ENCODE data around the gene SKIC2.
A peak's percentile ranks its signal among the peaks of the same experiment; 100 is the strongest.

The SKIC2 gene

DNA sequence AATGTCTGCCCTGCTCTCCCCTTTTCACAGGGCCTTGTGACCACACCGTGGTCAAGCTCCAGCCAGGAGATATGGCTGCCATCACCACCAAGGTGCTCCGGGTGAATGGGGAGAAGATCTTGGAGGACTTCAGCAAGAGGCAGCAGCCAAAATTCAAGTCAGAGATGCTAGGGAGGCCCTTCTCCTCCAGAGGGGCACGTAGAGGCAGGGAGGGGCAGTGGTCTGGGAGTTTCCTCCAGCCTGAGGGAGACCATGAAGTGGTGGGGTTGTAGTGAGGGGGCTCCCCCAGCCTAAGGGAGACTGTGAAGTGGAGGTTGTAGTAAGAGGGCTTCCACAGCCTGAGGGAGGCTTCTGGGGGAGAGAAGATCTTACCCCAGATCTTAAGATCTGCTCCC is 8.9 kb downstream of the SKIC2 start:
- H3K27me3 ChIP-seq (replicated peaks), result no peaks in the 10 kb centered on the region
- DNase-seq, result no peak
- TF ChIP-seq, protein P1, sequence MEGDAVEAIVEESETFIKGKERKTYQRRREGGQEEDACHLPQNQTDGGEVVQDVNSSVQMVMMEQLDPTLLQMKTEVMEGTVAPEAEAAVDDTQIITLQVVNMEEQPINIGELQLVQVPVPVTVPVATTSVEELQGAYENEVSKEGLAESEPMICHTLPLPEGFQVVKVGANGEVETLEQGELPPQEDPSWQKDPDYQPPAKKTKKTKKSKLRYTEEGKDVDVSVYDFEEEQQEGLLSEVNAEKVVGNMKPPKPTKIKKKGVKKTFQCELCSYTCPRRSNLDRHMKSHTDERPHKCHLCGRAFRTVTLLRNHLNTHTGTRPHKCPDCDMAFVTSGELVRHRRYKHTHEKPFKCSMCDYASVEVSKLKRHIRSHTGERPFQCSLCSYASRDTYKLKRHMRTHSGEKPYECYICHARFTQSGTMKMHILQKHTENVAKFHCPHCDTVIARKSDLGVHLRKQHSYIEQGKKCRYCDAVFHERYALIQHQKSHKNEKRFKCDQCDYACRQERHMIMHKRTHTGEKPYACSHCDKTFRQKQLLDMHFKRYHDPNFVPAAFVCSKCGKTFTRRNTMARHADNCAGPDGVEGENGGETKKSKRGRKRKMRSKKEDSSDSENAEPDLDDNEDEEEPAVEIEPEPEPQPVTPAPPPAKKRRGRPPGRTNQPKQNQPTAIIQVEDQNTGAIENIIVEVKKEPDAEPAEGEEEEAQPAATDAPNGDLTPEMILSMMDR (IDR thresholded peaks at IDR 0.05; ENCODE audit: low read depth, low read length, missing control alignments), result no peak
- H3K36me3 ChIP-seq (replicated peaks), result peaks cover 57% of the 10 kb centered on the region
- no peak overlapping the region for H3K27ac ChIP-seq
- no peak overlapping the region for H3K4me3 ChIP-seq (ENCODE audit: low read depth, low read length)
- in situ Hi-C loops (cut with HindIII; ENCODE audit: low pct_ligation_motif_present, low sequenced_read_pairs), result no loop called here

DNA sequence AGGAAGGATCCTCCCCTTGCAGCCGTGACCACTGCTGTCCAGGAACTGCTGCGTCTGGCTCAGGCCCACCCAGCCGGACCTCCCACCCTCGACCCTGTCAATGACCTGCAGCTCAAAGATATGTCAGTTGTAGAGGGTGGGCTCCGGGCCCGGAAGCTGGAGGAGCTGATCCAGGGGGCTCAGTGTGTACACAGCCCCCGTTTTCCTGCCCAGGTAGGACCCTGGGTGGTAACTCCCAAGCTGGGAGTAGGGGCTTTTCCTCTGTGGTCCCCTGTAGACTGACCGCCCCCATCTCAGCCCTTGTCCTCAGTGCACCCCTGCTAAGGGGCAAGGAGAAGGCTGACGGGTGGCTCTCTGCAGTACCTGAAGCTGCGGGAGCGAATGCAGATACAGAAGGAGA is 9.4 kb downstream of the SKIC2 start:
- H3K4me3 ChIP-seq (ENCODE audit: low read depth, low read length), result no peak overlapping the region
- no peak for DNase-seq
- no peak overlapping the region for H3K27ac ChIP-seq
- in situ Hi-C loops (cut with HindIII; ENCODE audit: low pct_ligation_motif_present, low sequenced_read_pairs), result no loop called here
- TF ChIP-seq, protein P1 (IDR thresholded peaks at IDR 0.05; ENCODE audit: low read depth, low read length, missing control alignments), result no peak
- H3K27me3 ChIP-seq (replicated peaks), result no peaks in the 10 kb centered on the region
- peaks cover 56% of the 10 kb centered on the region for H3K36me3 ChIP-seq (replicated peaks)

DNA sequence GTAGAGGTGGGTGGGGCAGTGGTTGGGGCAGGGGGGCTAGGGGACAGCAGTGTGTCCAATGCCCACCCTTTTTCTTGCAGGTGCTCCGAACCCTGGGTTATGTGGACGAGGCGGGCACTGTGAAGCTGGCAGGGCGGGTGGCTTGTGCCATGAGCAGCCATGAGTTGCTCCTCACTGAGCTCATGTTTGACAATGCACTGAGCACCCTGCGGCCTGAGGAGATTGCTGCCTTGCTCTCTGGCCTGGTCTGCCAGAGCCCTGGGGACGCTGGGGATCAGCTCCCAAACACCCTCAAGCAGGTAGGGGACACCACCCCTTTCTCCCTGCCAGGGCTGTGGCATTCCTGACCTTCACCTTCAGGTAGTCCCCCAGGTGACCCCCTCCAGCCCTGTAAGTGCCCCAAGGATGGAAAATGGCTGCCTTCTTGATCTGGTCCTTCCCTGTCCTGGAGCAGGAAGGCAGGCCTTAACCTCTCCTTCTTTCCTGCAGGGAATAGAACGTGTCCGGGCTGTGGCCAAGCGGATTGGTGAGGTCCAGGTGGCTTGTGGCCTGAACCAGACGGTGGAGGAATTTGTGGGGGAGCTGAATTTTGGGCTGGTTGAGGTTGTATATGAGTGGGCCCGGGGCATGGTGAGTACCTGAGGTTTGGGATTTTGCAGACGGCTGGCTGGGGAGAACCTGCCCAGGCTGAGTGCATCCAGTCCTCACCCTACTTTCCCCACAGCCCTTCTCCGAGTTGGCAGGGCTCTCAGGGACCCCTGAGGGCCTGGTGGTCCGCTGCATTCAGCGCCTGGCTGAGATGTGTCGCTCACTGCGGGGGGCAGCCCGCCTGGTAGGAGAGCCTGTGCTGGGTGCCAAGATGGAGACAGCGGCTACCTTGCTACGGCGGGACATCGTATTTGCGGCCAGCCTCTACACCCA is 10.1 kb downstream of the SKIC2 start:
- no peak overlapping the region for H3K4me3 ChIP-seq (ENCODE audit: low read depth, low read length)
- TF ChIP-seq, protein P1 (IDR thresholded peaks at IDR 0.05; ENCODE audit: low read depth, low read length, missing control alignments), result no peak
- peaks cover 53% of the 10 kb centered on the region for H3K36me3 ChIP-seq (replicated peaks)
- DNase-seq, result no peak
- H3K27me3 ChIP-seq (replicated peaks), result no peaks in the 10 kb centered on the region
- in situ Hi-C loops (cut with HindIII; ENCODE audit: low pct_ligation_motif_present, low sequenced_read_pairs), result no loop called here
- peak overlapping the region; percentile 3 for H3K27ac ChIP-seq

DNA sequence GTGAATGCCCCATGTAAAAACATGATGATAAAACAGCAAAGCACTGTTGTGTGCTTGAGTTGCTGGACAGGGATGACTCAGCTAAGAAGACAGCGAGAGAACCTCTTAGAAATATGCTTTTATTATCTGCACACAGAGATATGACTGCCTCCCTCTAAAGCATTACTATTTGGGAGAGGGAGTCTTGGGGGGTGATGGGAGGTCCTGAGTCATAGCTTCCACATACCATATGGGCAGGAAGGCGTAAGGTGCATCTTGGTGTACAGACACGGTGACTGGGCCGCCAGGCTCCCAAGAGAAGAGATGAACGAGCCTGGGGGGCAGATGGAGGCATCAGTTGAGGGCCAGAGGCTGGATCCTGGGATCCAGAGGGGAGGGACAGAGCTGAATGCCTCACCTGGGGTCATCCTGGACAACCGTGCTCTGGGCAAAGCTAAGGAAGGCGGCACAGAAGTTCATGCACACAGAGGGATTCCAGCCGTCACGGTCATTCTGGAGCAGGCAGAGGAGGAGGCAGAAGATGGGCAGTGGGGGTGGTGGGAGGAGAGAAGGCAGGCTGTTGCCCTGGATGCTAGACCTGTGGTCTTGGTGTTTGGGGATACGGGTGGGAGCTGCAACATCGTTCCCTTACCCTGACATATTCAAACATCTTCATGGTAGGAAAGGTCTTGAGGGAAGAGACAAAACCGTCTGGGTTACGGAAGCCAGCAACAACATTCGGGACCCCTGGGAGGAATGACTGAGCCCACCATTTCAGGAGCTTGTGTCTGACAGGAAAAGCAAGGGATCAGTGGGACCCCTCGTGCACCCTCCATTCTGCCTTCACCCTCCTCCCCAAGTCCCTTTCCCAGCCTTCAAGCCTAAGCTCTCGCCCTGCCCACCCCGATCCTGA is 11.0 kb downstream of the SKIC2 start:
- H3K36me3 ChIP-seq (replicated peaks), result peaks cover 45% of the 10 kb centered on the region
- H3K4me3 ChIP-seq (ENCODE audit: low read depth, low read length), result no peak overlapping the region
- no peaks in the 10 kb centered on the region for H3K27me3 ChIP-seq (replicated peaks)
- in situ Hi-C loops (cut with HindIII; ENCODE audit: low pct_ligation_motif_present, low sequenced_read_pairs), result no loop called here
- H3K27ac ChIP-seq, result peak overlapping the region; percentile 9
- peak; percentile 36 for DNase-seq
- TF ChIP-seq, protein P1 (IDR thresholded peaks at IDR 0.05; ENCODE audit: low read depth, low read length, missing control alignments), result no peak

DNA sequence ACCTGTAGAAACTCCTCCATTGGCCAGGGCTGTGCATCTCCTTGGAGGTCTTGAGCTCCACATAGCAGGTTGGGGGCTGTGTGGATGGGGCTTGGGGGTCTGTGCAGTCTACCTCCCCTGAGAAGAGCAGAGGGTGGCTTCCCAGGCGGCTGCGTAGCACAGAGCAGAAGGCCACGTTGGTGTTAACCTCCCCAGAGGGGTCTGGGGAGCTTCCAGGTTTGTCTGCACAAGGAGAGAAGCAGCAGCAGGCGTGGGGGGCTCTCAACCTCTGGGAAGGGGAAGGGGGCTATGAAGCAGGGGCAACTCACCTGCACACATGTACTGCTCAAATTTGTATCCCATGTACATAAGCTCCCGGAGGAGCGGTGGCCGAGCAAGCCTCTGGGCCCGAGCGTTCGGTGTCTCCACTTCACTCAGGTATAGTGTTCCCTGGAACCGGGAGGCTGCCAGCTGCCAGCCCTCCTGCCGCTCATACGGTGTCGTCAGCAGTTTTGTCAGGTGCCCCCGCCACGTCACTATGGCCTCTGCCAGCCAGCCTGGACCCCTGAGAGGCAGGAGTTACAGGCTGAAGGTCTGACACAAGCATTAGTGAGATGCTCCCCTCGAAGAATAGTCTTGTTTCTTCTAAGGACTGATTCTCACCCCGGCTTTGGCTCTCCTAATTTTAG is 11.8 kb downstream of the SKIC2 start:
- TF ChIP-seq, protein P1 (IDR thresholded peaks at IDR 0.05; ENCODE audit: low read depth, low read length, missing control alignments), result no peak
- DNase-seq, result no peak
- peak overlapping the region; percentile 92 for H3K4me3 ChIP-seq (ENCODE audit: low read depth, low read length)
- H3K27ac ChIP-seq, result peak overlapping the region; percentile 99
- no peaks in the 10 kb centered on the region for H3K27me3 ChIP-seq (replicated peaks)
- peaks cover 39% of the 10 kb centered on the region for H3K36me3 ChIP-seq (replicated peaks)
- in situ Hi-C loops (cut with HindIII; ENCODE audit: low pct_ligation_motif_present, low sequenced_read_pairs), result no loop called here
